ENCODE results near the gene DNAJB4.

The DNAJB4 gene

DNA sequence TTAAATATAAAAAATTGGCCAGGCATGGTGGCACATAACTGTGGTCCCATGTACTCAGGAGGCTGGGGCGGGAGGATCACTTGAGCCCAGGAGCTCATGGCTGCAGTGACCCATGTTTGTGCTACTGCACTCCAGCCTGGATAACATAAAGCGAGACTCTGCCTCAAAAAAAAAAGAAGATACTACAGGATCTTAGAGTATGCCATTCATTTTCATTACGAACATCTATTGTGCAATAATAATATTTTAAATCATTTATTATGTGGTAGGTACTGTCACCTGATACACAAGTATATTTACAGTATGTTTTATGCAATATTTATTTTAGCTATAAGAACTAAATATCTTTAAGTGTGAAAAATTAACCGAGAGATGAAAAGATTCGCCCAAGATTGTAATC lies 31.7 kb downstream of the DNAJB4 start:
- no peak overlapping the region for H3K4me3 ChIP-seq (ENCODE audit: low read depth, low read length)
- TF ChIP-seq, protein P1, sequence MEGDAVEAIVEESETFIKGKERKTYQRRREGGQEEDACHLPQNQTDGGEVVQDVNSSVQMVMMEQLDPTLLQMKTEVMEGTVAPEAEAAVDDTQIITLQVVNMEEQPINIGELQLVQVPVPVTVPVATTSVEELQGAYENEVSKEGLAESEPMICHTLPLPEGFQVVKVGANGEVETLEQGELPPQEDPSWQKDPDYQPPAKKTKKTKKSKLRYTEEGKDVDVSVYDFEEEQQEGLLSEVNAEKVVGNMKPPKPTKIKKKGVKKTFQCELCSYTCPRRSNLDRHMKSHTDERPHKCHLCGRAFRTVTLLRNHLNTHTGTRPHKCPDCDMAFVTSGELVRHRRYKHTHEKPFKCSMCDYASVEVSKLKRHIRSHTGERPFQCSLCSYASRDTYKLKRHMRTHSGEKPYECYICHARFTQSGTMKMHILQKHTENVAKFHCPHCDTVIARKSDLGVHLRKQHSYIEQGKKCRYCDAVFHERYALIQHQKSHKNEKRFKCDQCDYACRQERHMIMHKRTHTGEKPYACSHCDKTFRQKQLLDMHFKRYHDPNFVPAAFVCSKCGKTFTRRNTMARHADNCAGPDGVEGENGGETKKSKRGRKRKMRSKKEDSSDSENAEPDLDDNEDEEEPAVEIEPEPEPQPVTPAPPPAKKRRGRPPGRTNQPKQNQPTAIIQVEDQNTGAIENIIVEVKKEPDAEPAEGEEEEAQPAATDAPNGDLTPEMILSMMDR (IDR thresholded peaks at IDR 0.05; ENCODE audit: low read depth, low read length, missing control alignments), result no peak
- DNase-seq (ENCODE audit: low read depth), result no peak

DNA sequence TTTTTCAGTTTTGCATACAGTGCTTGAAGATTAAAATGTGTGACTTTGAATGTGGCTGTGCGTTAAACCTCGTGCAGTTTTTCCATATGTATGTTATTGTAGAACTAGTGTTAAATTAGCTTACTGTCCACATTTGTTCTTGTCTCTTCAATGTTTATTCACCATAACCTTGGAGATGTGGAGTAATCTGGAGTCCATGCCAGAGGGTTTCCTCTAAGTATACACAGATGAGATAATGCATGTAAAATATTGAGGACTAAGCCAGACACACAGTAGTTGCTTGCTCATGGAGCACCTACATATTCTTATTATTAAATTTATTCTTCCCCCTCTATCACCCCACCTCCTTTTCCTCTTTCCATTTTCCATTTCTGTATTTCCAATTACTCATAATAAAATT lies 33.3 kb downstream of the DNAJB4 start:
- H3K4me3 ChIP-seq (ENCODE audit: low read depth, low read length), result no peak overlapping the region
- TF ChIP-seq, protein P1 (IDR thresholded peaks at IDR 0.05; ENCODE audit: low read depth, low read length, missing control alignments), result no peak
- DNase-seq (ENCODE audit: low read depth), result no peak

DNA sequence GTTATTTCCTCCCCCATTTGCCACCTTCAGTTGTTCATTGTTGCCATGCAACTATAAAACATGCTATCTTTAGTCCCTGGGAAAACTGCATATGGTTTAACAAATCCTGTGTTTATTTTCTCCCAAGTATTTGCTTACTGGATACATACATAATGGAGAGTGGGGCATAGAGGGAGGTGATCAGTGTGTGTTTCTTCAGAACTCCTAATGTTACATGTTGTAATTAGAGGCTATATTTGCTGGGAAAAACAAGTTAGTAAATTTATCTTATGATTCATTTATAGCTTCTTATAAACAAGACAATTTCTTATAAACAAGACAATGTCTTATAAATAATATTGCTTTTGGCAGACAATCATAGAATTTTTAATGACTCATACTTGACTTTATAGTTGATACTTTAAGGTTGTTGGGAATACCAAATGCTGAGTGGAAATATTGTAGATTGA lies 33.8 kb downstream of the DNAJB4 start:
- DNase-seq (ENCODE audit: low read depth), result no peak
- TF ChIP-seq, protein P1 (IDR thresholded peaks at IDR 0.05; ENCODE audit: low read depth, low read length, missing control alignments), result no peak
- no peak overlapping the region for H3K4me3 ChIP-seq (ENCODE audit: low read depth, low read length)

DNA sequence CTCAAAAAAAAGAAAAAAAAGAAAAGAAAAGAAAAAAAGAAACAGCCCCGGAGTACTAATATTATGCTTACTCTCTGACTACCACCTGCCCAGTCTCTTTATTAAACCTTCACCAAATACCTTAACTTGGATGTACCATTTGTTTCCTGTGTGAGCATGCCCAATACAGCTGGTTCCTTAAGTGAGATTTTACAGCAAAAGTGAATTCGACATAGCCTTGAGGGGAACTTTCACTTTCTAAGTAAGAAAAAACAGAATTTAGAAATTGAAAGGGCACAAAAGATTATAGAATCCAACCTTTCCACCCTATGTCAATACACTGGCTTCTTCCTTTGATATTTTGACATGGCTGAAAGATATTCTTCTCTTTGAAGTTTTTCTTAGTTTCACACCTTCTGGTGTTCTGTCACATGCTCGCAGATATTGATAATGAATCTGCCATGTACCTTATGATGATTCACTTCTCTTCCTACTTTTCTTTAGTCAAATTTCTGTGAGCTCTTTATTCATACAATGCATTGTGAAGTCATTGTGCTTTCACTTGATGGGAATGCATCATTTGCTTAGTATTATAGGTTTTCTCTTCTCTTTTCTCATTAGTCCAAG lies 35.8 kb downstream of the DNAJB4 start:
- H3K4me3 ChIP-seq (ENCODE audit: low read depth, low read length), result no peak overlapping the region
- TF ChIP-seq, protein P1 (IDR thresholded peaks at IDR 0.05; ENCODE audit: low read depth, low read length, missing control alignments), result no peak
- DNase-seq (ENCODE audit: low read depth), result no peak

DNA sequence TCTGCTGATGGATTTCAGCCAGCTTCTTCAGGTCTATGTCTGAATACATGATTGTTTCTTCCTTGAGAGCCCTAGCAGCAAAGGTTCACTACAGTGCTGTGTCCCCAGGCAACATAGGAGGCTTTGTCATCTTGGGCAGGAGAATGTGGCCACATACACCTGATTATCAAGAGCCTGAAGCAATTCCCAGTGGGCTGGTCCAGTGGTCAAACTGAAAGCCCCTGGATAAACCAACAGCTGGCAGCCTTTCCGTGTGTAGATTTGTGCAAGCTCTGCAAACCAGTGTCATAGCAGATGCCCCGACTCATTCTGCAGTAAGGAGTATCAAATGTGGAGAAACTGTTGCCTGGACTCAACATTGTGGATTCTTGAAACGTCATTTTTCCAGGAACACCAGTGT lies 38.7 kb downstream of the DNAJB4 start:
- no peak for DNase-seq (ENCODE audit: low read depth)
- no peak overlapping the region for H3K4me3 ChIP-seq (ENCODE audit: low read depth, low read length)

DNA sequence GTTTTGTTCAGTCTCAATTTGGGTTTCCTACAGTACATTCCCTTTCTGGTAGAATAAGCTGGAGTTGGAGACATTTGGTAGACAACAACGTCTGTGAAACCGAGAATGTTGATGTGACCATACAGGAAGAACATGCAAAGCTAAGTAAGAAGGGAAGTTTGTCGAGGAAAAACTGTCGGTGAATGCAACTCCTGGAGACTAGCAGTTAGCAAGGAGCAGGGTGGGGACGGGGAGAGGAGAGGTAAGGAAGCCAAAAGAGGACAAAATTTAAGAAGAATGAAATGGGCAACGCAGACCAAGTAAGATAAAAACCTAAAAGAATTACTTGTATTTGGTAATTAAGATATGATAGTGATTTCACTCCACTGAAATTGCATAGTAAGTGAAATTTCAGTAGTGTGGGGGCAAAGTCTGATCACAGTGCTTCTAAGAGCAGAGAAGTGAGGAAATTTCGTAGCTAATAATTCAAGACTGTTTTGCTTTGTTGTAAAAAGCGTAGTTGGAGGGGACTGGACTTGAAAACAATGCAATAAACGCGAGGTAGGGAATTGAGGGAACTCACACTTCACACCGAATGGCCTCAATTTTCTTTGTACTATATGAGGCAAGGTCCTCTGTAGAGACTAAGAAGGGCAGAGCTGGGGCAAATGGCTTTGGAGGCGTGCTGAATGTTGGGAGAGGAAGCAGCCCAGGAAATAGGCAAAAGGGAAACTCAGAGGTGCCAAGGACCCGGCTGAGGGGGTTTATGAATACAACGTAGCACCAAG lies 40.2 kb downstream of the DNAJB4 start:
- TF ChIP-seq, protein P1 (IDR thresholded peaks at IDR 0.05; ENCODE audit: low read depth, low read length, missing control alignments), result no peak
- no peak overlapping the region; the same call in 1 of the 2 replicates for H3K4me3 ChIP-seq (ENCODE audit: low read depth, low read length)

More for the DNA sequence above, 38.7 kb downstream of the DNAJB4 start:
- TF ChIP-seq, protein P1 (IDR thresholded peaks at IDR 0.05; ENCODE audit: low read depth, low read length, missing control alignments), result no peak

More for the DNA sequence above, 40.2 kb downstream of the DNAJB4 start:
- DNase-seq (ENCODE audit: low read depth), result no peak

Measured in GM12864 (cell line).